ENCODE data around the gene FHIP2A. TPM values are rescaled to one million over a fixed set of nuclear protein-coding genes. Genes with fewer than 3 reads are reported as not detected.

FHIP2A gene
- total RNA-seq, 6 donors from 2014 or later: 21.9 to 45.5 (median 26.2) TPM

GRCh38 chr10:114802177-114802576 lies 19.4 kb upstream of the FHIP2A start:
- Histone ChIP-seq H3K27me3 (no peaks in the 10 kb centered on the region), H3K9me3 (no peaks in the 10 kb centered on the region), H3K4me1 (no peaks in the 10 kb centered on the region), H3K36me3 (no peaks in the 10 kb centered on the region), H3K4me3 (no peak overlapping the region), H3K27ac (no peak overlapping the region)
- ATAC-seq (ENCODE audit: low FRiP score in 2 of 2) (no peak), DNase-seq (no peak)
- TF ChIP-seq POLR2A (IDR thresholded peaks at IDR 0.05) (no peak), POLR2AphosphoS5 (IDR thresholded peaks at IDR 0.05) (no peak), EP300 (IDR thresholded peaks at IDR 0.05) (no peak), CTCF (IDR thresholded peaks at IDR 0.05) (no peak)
- WGBS, 2 donors: 91 to 94% methylated on average over 3 of the region's 3 CpGs

- no peak for ATAC-seq (ENCODE audit: low FRiP score in 2 of 2)
- Histone ChIP-seq H3K4me1 (no peaks in the 10 kb centered on the region), H3K9me3 (no peaks in the 10 kb centered on the region), H3K27ac (no peak overlapping the region), H3K36me3 (no peaks in the 10 kb centered on the region), H3K4me3 (no peak overlapping the region), H3K27me3 (no peaks in the 10 kb centered on the region)
- no peak for DNase-seq
- WGBS, 2 donors: 87 to 89% methylated on average over 3 of the region's 3 CpGs
- no peak for TF ChIP-seq CTCF (IDR thresholded peaks at IDR 0.05)
- TF ChIP-seq POLR2A (IDR thresholded peaks at IDR 0.05): no peak
- no peak for TF ChIP-seq EP300 (IDR thresholded peaks at IDR 0.05)
- TF ChIP-seq POLR2AphosphoS5 (IDR thresholded peaks at IDR 0.05): no peak
Observed at GRCh38 chr10:114806562-114807391, 14.8 kb upstream of the FHIP2A start.

- no peak for DNase-seq
- 89 to 95% methylated on average over 2 of the region's 2 CpGs for WGBS, 2 donors
- no peaks in the 10 kb centered on the region for H3K27me3 ChIP-seq
- H3K36me3 ChIP-seq: no peaks in the 10 kb centered on the region
- H3K9me3 ChIP-seq: no peaks in the 10 kb centered on the region
- TF ChIP-seq POLR2AphosphoS5 (IDR thresholded peaks at IDR 0.05): no peak
- no peak for TF ChIP-seq POLR2A (IDR thresholded peaks at IDR 0.05)
- TF ChIP-seq CTCF (IDR thresholded peaks at IDR 0.05): no peak
- TF ChIP-seq EP300 (IDR thresholded peaks at IDR 0.05): no peak
- no peak for ATAC-seq (ENCODE audit: low FRiP score in 2 of 2)
- no peak overlapping the region for H3K27ac ChIP-seq
- no peak overlapping the region for H3K4me3 ChIP-seq
- H3K4me1 ChIP-seq: no peaks in the 10 kb centered on the region
Observed at GRCh38 chr10:114808982-114809381, 12.6 kb upstream of the FHIP2A start.

- TF ChIP-seq POLR2A (IDR thresholded peaks at IDR 0.05): no peak
- TF ChIP-seq CTCF (IDR thresholded peaks at IDR 0.05): no peak
- TF ChIP-seq EP300 (IDR thresholded peaks at IDR 0.05): no peak
- no peak for TF ChIP-seq POLR2AphosphoS5 (IDR thresholded peaks at IDR 0.05)
Observed at GRCh38 chr10:114810926-114811325, 10.7 kb upstream of the FHIP2A start.

GRCh38 chr10:114811862-114812261 lies 9.7 kb upstream of the FHIP2A start:
- TF ChIP-seq POLR2AphosphoS5 (IDR thresholded peaks at IDR 0.05): no peak
- TF ChIP-seq EP300 (IDR thresholded peaks at IDR 0.05): no peak
- no peak for TF ChIP-seq CTCF (IDR thresholded peaks at IDR 0.05)
- no peak for TF ChIP-seq POLR2A (IDR thresholded peaks at IDR 0.05)
- Histone ChIP-seq H3K9me3 (no peaks in the 10 kb centered on the region), H3K4me3 (no peak overlapping the region), H3K36me3 (no peaks in the 10 kb centered on the region), H3K4me1 (no peaks in the 10 kb centered on the region), H3K27ac (no peak overlapping the region), H3K27me3 (no peaks in the 10 kb centered on the region)
- ATAC-seq (ENCODE audit: low FRiP score in 2 of 2): no peak
- DNase-seq: no peak
- WGBS, 2 donors: 88 to 91% methylated on average over 1 of the region's 1 CpG

More at GRCh38 chr10:114810926-114811325, 10.7 kb upstream of the FHIP2A start:
- no peaks in the 10 kb centered on the region for H3K9me3 ChIP-seq
- H3K4me3 ChIP-seq: no peak overlapping the region
- ATAC-seq (ENCODE audit: low FRiP score in 2 of 2) (no peak), DNase-seq (no peak)
- H3K4me1 ChIP-seq: no peaks in the 10 kb centered on the region
- no peaks in the 10 kb centered on the region for H3K36me3 ChIP-seq
- H3K27ac ChIP-seq: no peak overlapping the region
- 70 to 75% methylated on average over 1 of the region's 1 CpG for WGBS, 2 donors
- H3K27me3 ChIP-seq: no peaks in the 10 kb centered on the region

All from upper lobe of left lung (tissue), 6 donors.